CD4-positive, alpha-beta T cell treated with Interferon gamma for 1 hour (primary cell): ENCODE results near the gene NCOA3.
"Not testable (repeated sequence)": the region's sequence is repeated elsewhere in the genome, so short reads cannot be mapped to it uniquely, and the experiment has no call there.

ENCODE experiments used
- DNase-seq: peaks from one replicate; pipeline ENCODE4 v3.0.0-alpha.2; 2020

The NCOA3 gene

DNA sequence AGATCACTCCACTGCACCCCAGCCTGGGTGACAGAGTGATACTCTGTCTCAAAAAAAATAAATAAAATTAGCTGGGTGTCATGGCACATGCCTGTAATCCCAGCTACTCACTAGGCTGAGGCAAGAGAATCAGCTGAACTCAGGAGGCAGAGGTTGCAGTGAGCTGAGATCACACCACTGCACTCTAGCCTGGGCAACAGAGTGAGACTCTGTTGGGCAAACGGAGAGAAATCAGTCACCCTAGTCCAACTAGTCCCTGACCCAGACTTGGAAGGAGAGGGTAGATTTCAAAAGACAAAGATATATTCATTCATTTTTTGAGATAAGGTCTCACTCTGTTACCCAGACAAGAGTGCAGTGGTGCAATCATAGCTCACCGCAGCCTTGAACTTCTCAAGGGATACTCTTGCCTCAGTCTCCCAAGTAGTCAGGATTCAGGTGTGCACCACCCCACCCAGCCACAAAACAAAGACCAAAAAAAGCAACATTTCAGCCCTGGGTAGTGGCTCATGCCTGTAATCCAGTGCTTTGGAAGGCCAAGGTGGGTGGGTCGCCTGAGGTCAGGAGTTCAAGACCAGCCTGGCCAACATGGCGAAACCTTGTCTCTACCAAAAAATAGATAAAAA, 26.2 kb upstream of the NCOA3 start:
- no peak for DNase-seq

DNA sequence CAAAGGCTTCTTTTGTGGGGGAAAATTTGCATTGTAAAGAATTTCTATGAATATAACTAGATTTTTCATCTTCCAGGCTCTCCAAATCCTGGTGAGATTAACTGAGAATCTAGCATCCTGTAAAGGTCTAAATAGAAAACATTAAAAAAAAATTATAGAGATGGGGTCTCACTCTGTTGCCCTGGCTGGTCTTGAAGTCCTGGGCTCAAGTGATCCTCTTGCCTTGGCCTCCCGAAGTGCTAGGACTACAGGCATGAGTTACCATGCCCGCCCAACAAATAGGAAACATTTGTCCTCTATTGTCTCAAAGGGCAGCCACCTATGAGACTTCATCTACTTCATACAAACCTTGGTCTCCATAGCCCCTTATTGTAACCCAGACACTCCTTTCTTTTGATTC, 25.2 kb upstream of the NCOA3 start:
- no peak for DNase-seq

DNA sequence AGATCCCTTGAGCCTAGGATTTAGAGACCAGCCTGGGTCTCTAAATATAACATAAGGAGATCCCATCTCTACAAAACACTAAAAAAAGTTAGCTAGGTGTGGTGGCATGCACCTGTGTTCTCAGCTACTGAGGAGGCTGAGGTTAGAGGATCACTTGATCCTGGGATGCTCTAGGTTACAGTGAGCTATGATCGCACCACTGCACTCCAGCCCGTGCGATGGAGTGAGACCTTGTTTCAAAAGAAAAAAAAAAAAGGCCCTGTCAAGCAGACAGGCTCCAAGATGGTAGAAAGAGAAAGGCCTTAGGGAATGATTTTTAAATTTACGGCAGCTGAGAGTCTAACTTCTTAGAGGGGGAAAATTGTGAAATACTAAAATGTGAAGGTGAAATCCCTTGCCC, 22.6 kb upstream of the NCOA3 start:
- DNase-seq: no peak

DNA sequence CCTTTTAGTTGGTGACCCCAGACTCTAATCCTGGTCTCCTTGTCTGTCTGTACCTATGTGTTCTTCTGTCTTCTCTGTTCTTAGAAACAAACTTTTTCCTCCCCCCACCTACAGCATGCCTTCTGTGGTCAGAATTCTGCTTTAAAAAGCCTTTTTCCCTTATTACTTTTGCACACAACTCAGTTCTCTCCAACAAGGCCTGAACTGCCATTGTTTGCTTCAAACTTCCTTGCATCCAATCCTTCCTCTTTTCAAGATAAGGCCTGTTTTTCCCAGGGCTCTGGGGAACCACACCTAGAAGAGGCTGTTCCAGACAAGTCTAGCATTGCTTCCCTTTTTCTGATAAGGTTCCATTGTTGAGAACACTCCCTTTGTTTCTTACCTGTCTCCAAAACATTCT, 22.2 kb upstream of the NCOA3 start:
- DNase-seq: no peak

DNA sequence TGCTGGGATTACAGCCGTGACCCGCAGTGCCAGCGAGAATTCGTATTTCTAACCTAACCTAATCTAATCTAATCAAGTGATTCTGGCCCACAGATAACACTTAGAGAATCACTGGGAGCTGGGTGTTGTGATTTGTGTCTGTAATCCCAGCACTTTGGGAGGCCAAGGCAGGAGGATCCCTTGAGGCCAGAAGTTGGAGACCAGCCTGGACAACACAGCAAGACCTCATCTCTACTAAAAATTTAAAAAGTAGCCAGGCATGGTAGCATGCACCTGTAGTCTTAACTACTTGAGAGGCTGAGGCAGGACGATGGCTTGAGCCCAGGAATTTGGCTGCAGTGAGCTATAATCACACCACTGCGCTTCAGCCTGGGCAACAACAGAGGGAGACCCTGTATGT, 21.4 kb upstream of the NCOA3 start:
- no peak for DNase-seq

DNA sequence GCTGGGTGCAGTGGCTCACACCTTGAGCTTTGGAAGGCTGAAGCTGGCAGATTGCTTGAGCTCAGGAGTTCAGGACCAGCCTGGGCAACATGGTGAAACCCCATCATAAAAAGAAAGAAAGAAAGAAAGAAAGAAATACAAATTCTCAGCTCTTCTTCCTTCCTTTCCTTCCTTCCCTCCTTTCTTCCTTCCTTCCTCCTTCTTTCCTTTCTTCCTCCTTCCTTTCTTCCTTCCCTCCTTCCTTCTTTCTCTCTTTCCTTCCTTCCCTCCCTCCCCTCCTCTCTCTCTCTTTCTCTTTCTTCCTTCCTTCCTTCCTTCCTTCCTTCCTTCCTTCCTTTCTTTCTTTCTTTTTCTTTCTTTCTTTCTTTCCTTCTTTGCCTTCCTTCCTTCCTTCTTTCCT, 21.0 kb upstream of the NCOA3 start:
- no peak for DNase-seq

DNA sequence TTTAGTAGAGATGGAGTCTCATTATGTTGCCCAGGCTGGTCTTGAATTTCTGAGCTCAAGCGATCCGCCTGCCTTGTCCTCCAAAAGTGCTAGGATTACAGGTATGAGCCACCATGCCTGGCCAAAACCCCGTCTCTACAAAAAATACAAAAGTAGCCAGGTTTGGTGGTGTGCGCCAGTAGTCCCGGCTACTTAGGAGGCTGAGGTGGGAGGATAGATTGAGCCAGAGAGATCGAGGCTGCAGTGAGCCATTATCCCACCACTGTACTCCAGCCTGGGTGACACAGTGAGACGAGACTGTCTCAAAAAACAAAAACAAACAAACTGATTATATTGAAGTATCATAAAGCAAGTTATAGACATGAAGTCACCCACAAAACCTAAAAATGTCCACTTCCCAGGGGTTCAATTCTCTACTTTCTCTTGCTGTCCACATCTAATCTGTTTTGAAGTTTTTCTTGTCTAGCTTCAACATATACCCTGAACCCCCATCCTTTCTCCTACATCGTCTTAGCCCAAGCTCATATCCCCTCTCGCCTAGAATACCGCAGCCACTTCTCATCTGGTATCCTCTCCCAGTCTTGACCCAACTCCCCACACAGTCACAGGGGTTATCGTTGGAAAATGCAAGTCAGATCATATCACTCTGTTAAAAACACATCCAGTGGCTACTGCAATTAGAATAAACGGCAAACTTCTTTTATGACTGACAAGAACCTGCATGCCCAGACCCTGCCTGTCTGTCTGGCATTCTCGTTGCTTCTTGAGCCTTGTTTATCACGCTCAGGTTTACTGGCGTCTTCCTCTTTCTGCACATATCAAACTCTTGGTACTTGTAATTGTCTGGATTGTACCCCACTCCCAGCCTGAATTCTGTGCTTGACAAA, 20.1 kb upstream of the NCOA3 start:
- no peak for DNase-seq

DNA sequence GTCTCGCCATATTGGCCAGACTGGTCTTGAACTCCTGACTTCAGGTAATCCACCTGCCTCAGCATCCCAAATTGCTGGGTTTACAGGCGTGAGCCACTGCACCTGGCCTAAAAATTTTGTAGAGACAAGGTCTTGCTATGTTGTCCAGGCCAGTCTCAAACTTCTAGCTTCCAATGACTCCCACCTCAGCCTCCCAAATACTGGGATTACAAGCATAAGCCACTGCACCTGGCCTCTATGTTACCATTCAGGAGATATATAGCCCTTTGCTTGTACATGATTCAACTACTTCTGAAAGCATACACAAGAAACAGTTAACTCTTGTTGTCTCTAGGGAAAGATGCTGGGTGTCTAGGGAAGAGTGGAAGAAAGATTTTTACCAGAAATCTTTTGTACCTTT, 19.0 kb upstream of the NCOA3 start:
- DNase-seq: no peak

DNA sequence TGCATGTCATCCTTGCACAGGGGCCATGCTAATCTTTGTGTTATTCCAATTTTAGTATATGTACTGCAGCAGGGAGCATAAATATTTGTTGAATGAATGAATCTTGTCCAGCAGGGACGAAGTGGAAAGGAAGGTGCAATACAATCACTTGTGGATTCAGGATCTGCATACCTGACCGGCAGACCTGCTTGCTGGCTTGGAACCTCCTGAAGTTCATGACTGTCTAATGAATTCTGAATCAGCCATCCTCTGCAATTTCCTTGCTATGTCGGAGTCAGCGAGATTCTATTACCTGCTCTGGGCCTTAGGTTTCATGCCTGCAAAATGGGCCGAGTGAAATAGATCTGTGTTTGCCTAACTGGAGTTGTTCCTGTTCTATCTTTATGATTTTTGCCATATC, 17.4 kb upstream of the NCOA3 start:
- DNase-seq: no peak

DNA sequence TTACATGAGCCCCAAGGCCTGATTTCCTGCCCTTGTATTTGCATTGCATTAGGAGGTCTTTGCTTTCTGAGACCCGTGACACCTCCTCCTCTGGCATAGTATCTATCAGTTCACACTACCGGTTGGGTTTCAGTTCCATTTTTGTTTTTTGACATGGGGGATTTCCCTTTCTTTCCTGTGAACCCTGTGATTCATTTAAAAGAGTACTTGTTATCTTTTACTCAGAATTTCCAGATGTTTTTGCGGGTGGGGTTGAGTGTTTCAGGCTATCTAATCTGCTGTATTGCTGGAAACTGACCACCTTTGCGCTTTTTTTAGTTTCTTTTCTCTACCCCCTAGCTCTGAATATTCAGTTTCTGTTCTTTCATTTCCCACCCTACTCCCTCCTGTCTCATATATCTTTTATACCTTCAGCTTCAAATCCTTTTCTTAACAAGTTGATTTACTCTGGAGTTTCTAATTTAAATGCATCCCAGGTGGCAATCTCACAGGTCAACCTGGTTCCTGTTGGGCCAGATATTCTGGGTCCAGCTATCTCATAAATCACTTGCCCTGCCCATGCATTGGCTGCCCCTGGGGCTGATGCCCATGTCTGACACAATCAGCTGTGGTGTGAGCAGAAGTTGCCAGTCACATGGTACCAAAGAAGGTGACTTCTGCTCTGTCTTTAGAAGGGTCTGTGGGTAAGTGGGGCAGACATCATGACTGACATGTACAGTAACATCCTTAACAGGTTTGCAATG, 14.3 kb upstream of the NCOA3 start:
- DNase-seq: peak; percentile 42

DNA sequence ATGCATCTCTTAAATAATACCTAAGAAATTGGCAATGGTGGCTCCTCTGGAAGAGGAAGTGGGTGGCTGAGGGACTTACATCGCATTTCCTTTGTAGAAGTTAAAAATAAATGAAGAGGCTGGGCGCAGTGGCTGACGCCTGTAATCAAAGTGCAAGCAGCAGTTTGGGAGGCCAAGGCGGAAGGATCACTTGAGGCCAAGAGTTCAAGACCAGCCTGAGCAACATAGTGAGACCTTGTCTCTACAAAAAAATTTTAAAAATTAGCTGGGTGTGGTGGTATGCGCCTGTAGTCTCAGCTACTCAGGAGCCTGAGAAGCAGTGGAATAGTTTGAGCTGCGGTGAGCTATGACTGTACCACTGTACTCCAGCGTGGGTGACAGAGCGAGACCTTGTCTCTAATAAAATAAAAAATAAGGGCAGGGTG, 12.2 kb upstream of the NCOA3 start:
- peak; percentile 73 for DNase-seq

DNA sequence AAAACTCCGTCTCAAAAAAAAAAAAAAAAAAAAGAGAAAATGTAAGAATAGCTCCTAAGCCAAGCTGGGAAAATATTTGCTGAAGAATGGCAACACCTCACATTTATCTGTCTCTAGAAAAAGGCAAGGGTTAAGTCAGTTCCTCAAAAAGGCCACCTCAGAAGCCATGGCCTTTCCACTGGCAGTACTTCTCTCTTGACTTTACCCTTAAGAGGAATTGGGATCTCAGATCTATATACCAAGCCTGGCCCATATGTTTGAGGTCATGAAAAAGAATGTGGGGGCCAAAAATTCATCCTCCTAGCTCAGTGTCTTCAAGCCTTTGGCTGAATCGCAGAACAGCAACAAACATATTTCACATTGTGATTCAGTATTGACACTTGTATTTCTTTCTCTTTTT, 10.9 kb upstream of the NCOA3 start:
- DNase-seq: no peak

DNA sequence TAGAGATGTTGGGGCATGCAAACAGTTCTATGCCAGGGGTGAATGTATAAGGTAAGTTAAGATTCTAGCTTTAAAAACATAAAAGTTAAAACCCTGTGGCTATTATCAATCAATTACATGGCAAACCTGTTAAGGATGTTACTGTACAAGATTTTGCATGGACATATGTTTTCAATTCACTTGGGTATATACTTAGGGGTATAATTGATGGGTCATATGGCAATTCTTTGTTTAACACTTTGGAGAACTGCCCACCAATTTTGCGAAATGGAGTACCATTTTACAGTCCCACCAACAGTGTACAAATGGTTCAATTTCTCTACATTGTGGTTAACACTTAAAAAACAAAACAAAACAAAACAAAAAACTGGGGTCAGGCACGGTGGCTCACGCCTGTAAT, 9.4 kb upstream of the NCOA3 start:
- no peak for DNase-seq

DNA sequence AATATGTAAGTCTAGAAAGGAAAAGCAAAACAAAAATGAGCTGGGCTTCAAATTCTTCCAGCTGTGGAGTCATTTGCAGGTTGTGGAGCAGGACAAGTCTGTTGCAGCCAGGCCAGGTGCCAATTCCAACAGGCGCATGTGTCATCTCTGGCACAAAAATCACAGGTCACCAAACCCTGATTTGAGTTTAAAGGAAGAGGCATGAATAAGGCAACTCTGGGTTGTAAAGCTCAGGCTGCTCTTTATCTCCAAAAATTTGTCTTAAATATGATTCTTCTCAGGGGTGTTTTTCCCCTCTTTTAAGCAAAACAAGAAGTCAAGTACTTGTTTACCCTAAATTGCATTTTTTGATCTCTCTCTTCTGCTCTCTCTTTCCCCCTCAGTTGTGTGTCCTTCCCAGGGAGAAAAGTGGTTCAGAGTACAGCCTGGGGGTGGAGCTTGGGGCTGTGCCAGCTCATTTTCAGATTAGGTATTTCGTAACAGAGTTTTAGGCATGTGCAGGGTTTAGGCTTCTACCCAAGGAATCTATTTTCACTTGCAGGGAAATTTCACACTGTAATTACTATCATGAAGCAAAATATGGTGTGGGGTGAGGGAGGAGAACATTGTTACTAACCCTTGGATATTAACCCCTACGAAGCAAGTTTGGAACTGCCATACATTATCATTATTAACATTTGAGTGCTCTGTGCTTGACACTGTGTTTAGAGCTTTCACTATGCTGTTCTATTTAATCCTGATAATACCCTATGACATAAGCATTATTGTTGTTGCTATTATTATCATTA, 8.3 kb upstream of the NCOA3 start:
- DNase-seq: peak; percentile 37

DNA sequence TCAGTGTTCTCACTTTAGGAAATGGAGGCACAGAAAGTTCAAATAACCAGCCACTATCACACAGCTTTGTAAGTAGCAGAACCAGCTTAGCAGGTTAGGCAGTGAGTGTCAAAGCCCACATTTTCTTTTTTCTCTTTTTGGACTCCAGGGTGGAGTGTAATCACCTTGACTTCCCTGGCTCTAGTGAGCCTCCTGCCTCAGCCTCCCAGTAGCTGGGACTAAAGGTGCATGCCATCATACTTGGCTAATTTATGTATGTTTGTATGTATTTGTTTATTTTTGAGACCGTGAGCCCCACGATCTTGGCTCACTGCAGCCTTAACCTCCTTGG, 7.8 kb upstream of the NCOA3 start:
- DNase-seq: no peak

DNA sequence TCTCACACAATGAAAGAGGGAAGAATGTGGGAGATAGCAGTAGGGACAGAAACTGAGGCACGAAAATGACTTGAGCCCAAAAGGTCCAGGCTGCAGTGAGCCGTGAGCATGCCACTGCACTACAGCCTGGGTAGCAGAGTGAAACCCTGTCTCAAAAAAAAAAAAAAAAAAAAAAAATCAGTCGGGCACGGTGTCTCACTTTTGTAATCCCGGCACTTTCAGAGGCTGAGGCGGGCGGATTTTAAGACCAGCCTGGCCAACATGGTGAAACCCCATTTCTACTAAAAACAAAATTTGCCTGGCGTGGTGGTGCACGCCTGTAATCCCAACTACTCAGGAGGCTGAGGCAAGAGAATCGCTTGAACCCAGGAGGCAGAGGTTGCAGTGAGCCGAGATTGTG, 7.1 kb upstream of the NCOA3 start:
- DNase-seq: not testable (repeated sequence)

DNA sequence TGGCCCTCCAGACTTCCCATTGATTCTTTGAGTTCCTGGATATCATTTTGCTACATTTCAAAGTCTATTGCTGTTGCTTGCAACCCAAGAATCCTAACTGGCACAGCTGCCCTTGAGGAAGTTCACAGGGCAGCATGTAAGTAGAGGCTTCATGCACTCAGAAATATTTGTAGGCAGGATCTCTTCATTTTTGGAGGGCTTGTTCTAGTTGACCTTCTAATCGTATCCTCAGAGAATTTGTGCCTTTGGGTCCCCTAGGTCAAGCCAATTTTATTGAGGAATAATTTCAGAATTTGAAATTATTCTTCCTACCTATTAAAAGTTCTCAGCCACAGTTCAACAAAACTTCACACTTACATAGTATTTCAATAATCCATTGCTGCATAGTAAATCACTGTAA, 5.6 kb upstream of the NCOA3 start:
- DNase-seq: no peak

DNA sequence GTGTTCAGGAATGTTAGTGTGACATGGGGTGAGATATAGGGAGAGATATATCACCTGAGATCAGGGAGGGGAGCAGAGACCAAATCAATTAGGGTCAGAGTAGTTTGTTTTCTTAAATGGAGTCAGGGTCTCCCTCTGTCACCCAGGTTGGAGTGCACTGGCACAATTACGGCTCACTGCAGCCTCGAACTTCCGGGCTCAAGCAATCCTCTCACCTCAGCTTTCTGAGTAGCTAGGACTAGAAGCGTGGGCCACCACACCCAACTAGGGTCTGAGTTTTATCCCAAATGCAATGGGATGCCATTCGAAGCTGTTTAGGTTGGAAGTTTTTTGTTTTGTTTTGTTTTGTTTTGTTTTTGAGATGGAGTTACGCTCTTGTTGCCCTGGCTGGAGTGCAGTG, 3.1 kb upstream of the NCOA3 start:
- DNase-seq: no peak

DNA sequence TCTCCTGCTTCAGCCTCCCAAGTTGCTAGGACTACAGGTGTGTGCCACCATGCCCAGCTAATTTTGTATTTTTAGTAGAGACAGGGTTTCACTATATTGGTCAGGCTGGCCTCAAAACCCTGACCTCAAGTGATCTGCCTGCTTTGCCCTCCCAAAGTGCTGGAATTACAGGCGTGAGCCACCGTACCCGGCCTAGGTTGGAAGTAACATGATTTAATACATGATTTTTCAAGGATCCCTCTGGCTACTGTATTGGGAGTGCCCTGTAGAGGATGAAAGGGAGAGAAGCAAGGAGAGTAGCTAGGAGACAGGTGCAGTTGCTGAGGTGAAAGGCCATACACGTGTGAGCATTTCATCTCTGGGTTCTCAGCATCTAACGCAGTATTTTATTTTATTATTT, 2.6 kb upstream of the NCOA3 start:
- DNase-seq: no peak

DNA sequence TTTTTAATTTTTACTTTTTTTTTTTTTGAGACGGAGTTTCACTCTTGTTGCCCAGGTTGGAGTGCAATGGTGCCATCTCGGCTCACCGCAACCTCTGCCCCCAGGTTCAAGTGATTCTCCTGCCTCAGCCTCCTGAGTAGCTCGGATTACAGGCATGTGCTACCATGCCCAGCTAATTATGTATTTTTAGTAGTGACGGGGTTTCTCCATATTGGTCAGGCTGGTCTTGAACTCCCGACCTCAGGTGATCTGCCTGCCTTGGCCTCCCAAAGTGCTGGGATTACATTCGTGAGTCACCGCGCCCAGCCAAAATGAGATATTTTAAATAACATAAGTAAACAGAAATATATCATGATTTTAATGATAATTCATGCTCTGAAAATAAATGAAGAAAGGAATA, 1.6 kb upstream of the NCOA3 start:
- not testable (repeated sequence) for DNase-seq

DNA sequence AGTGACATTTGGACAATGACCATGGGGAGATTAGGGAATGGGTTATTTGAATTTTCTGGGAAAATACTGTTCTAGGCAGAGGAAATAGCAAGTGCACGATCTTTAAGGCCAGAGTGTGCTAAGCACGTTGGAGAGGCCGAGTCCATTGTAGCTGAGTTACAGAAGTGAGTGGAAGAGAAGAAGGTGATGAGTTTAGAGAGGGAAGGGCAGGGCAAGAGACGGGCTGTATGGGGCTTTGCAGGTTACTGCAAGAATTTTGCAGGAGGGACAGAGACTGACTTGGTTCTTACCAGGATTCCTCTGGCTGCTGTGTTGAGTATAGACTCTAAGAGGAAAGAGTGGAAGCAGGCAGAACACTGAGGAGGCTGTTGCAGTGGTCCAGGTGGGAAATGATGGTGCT, 1.1 kb upstream of the NCOA3 start:
- DNase-seq: no peak

DNA sequence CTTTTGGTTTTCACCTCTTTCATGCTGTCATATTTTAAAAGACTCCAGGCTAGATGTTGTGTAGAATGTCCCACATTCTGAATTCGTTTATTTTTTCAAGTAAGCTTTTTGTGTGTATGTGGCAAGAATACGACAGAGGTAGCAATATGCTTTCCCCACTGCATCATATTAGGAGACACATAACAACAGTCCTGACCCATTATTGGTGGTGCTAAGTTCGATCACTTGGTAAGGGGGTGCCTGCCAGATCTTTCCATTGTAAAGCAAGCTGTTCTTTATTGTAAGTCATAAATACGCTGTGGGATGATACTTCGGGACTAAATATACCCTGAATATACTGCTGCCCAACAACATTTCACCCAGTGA, 588 bp upstream of the NCOA3 start:
- DNase-seq: no peak
